MCF 10A (cell line): ENCODE data around the gene TLR3. TPM values are rescaled to one million over a fixed set of nuclear protein-coding genes. Genes with fewer than 3 reads are reported as not detected.

ENCODE experiments used
- BruUV-seq: library from RNA; stranded (reverse); fragments of 400-500 nt; replicated peaks from 2 replicates; lab custom pipeline; 2021; lab: Mats Ljungman, UMichigan
- CTCF ChIA-PET: fragments of 300-600 bp; sonication (Branson Sonifier 250); formaldehyde crosslinking; extraction: SDS; loops from one replicate; lab custom pipeline; 2021; ENCODE audit warnings: antibody characterized with exemption, inconsistent platforms; lab: Yijun Ruan, JAX
- POLR2A ChIA-PET: fragments of 300-600, 350-650 bp; sonication (Branson Sonifier 250); formaldehyde crosslinking; extraction: SDS; loops from one replicate; lab custom pipeline; 2020; ENCODE audit warnings: antibody characterized with exemption, inconsistent platforms; lab: Yijun Ruan, JAX
- DNase-seq: peaks from one replicate; pipeline ENCODE4 v3.0.0-alpha.2; 2018; ENCODE audit not compliant: unreplicated experiment
- H3K27ac Mint-ChIP-seq: one replicate; pipeline ENCODE4 v1.8.0; 2022; ENCODE audit warnings: mild to moderate bottlenecking, low read depth, mixed read lengths; ENCODE audit not compliant: unreplicated experiment
- H3K27me3 Mint-ChIP-seq: one replicate; pipeline ENCODE4 v1.8.0; 2022; ENCODE audit warnings: mixed read lengths; ENCODE audit not compliant: insufficient read depth, unreplicated experiment
- H3K36me3 Mint-ChIP-seq: one replicate; pipeline ENCODE4 v1.8.0; 2022; ENCODE audit warnings: mild to moderate bottlenecking, moderate library complexity, mixed read lengths; ENCODE audit not compliant: insufficient read depth, unreplicated experiment
- H3K4me1 Mint-ChIP-seq: one replicate; pipeline ENCODE4 v1.8.0; 2022; ENCODE audit warnings: mixed read lengths; ENCODE audit not compliant: insufficient read depth, unreplicated experiment
- H3K4me3 Mint-ChIP-seq: one replicate; pipeline ENCODE4 v1.8.0; 2022; ENCODE audit warnings: mild to moderate bottlenecking, moderate library complexity, mixed read lengths; ENCODE audit not compliant: unreplicated experiment
- H3K9me3 Mint-ChIP-seq: one replicate; pipeline ENCODE4 v1.8.0; 2022; ENCODE audit warnings: mixed read lengths; ENCODE audit not compliant: unreplicated experiment
- intact Hi-C: fragments of 100-400 bp; cut with micrococcal nuclease; formaldehyde crosslinking; loops from 2 replicates; pipeline ENCODE4 v1.14.1; 2022
- total RNA-seq: library from RNA; stranded (reverse); gene quantifications from 2 replicates; pipeline ENCODE4 v1.2.3, GENCODE V29; 2022
- TF ChIP-seq, protein P1 (sequence below): fragments of 200-600 bp; IDR thresholded peaks from one replicate; pipeline ENCODE4 v1.8.0; 2022; ENCODE audit warnings: antibody characterized with exemption, mild to moderate bottlenecking; ENCODE audit not compliant: unreplicated experiment

TLR3 gene
- total RNA-seq, 1 experiment from 2014 or later, result 6.5 TPM

DNA sequence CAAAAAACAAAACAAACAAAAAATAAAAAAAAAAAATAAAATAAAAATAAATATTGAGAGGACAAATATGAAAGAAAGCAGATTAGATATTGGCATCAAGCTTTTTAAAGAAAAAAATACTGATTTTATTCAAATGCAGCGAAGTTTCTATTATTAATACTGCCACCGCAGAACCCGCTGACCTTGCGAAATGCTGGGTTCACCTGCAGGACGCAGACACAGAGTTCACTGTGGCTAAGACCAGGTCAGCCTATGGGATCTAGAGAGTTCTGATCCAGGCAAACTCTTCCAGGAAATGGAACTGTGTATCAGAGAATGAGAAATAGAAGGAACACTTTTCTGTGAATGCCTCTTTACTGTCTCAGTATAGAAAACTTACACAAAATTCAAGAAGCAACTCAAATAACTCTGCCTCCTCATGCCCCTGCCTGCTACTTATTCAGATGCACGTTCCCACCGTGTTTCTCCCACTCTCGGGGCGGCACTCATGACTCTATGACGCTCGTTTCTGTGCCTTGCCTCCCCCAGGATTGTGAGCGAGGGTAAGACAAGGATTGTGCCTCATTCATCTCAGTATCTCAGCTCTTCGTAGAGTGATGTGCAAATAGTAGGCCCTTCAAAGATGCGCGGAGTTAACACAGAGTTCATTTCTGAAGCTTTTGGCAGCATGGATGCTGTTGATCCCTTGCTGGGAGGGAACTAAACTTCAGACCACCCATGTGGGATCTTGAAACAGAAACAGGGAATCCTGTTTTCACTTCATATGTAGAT is 44.1 kb upstream of the TLR3 start:
- CTCF ChIA-PET, result interaction anchor here (1.1 to 1.6 kb wide), 2 partner anchors 13 to 125 kb away, joined by 3 to 6 read pairs; no protein-coding TSS in a partner anchor
- H3K27me3 Mint-ChIP-seq, result no peaks in the 10 kb centered on the region
- intact Hi-C loops, result no loop called here
- no peaks in the 10 kb centered on the region for H3K36me3 Mint-ChIP-seq
- TF ChIP-seq, protein P1, sequence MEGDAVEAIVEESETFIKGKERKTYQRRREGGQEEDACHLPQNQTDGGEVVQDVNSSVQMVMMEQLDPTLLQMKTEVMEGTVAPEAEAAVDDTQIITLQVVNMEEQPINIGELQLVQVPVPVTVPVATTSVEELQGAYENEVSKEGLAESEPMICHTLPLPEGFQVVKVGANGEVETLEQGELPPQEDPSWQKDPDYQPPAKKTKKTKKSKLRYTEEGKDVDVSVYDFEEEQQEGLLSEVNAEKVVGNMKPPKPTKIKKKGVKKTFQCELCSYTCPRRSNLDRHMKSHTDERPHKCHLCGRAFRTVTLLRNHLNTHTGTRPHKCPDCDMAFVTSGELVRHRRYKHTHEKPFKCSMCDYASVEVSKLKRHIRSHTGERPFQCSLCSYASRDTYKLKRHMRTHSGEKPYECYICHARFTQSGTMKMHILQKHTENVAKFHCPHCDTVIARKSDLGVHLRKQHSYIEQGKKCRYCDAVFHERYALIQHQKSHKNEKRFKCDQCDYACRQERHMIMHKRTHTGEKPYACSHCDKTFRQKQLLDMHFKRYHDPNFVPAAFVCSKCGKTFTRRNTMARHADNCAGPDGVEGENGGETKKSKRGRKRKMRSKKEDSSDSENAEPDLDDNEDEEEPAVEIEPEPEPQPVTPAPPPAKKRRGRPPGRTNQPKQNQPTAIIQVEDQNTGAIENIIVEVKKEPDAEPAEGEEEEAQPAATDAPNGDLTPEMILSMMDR, result no peak
- no peaks in the 10 kb centered on the region for H3K9me3 Mint-ChIP-seq
- H3K4me1 Mint-ChIP-seq, result no peaks in the 10 kb centered on the region
- BruUV-seq, result no TSS peak
- DNase-seq, result no peak
- POLR2A ChIA-PET, result no interaction called here
- no peak overlapping the region for H3K27ac Mint-ChIP-seq
- no peak overlapping the region for H3K4me3 Mint-ChIP-seq

DNA sequence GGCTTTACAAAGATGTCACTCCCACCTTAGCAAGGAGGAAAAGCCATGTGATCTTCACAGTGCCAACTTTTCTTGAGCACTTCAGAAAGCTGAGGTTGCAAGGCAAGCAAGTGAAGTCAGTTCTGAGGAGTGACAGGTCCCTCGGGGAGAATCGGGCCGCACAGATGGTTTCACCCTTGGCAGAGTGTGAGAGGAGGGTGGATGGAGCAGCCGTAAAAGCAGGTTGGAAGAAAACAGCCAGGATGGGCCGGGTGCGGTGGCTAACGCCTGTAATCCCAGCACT is 43.6 kb upstream of the TLR3 start:
- H3K36me3 Mint-ChIP-seq, result no peaks in the 10 kb centered on the region
- H3K9me3 Mint-ChIP-seq, result no peaks in the 10 kb centered on the region
- H3K4me3 Mint-ChIP-seq, result no peak overlapping the region
- no peak for DNase-seq
- CTCF ChIA-PET, result interaction anchor here (1.6 kb wide), 1 partner anchor 13 kb away, joined by 6 read pairs; no protein-coding TSS in a partner anchor
- no TSS peak for BruUV-seq
- intact Hi-C loops, result no loop called here
- H3K27me3 Mint-ChIP-seq, result no peaks in the 10 kb centered on the region
- no peak overlapping the region for H3K27ac Mint-ChIP-seq
- no peaks in the 10 kb centered on the region for H3K4me1 Mint-ChIP-seq
- TF ChIP-seq, protein P1, result no peak
- POLR2A ChIA-PET, result interaction anchor here (1.0 kb wide), 1 partner anchor 400 kb away, joined by 3 read pairs; no protein-coding TSS in a partner anchor

DNA sequence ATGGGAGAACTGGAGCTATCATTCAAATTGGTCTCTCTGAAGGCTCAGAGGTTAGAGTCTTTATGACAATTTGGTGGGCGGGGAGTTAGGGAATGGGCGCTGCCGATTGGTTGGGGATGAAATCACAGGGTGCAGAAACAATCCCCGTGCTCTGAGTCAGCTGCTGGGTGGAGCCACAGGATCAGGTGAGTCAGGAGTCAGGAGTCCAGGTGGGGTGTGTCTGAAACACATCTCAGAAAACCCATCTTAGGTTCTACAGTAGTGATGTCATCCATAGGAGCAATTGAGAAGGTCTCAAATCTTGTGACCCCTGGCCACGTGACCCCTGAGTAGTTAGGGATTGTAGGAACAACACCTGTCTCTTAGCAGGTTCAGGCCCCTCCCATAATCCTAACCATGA is 41.6 kb upstream of the TLR3 start:
- ChIA-PET POLR2A (interaction anchor here (0.7 kb wide), 1 partner anchor 223 kb away, joined by 3 read pairs; no protein-coding TSS in a partner anchor), CTCF (interaction anchor here (0.5 to 1.4 kb wide), 5 partner anchors 8 to 726 kb away, joined by 3 to 9 read pairs (median 3); no protein-coding TSS in a partner anchor)
- no TSS peak for BruUV-seq
- Mint-ChIP-seq H3K27me3 (peaks cover 16% of the 10 kb centered on the region), H3K4me1 (no peaks in the 10 kb centered on the region), H3K9me3 (no peaks in the 10 kb centered on the region), H3K36me3 (no peaks in the 10 kb centered on the region), H3K4me3 (no peak overlapping the region), H3K27ac (no peak overlapping the region)
- intact Hi-C loops, result no loop called here
- TF ChIP-seq, protein P1, result no peak
- no peak for DNase-seq

DNA sequence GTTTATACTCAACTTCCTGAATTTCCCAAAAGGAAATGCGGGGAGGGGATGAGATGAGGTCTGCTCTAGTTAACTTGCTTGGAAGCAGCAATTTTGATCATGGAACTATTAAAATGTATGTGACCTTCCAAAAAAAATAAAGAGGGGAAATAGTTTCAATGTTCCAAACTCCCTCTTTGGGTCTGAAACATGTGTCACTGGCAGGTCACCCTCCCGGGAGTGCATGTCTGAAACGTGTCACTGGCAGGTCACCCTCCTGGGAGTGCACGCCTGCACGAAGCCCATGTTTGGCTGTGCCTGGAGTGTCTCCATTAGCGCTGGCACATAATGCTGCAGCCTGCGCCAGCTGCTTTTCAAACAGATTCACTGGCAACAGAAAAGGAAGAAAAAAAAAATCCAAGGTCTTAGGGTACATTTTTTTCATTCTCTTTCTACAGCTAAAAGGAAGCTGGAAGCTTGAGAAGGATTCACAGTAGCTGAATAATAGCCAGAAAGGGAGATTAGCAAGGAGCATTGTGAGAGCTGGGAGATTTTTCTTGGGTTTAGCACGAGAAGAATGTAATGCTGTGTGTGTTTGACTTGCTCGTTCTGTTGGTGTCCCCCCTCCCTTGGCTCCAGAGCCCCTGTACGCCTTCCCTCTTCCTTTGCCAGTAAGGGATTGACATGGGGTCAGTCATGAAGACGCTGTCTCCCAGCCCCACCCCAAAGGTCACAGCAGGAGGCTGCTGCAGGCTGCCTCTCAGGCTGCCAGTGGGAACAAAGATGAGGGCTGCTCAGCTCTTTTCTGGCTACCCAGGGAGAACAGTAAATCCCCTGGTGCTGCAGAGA is 39.2 kb upstream of the TLR3 start:
- no TSS peak for BruUV-seq
- Mint-ChIP-seq H3K4me3 (no peak overlapping the region), H3K36me3 (no peaks in the 10 kb centered on the region), H3K27ac (no peak overlapping the region), H3K4me1 (no peaks in the 10 kb centered on the region), H3K27me3 (peaks cover 16% of the 10 kb centered on the region), H3K9me3 (no peaks in the 10 kb centered on the region)
- TF ChIP-seq, protein P1, result no peak
- no peak for DNase-seq
- intact Hi-C loops, result no loop called here
- CTCF ChIA-PET, result interaction anchor here (0.6 kb wide), 1 partner anchor 558 kb away, joined by 3 read pairs; no protein-coding TSS in a partner anchor
- POLR2A ChIA-PET, result interaction anchor here (0.7 kb wide), 1 partner anchor 769 kb away, joined by 5 read pairs; no protein-coding TSS in a partner anchor
